HuH-7.5 (cell line): ENCODE data around the gene VAMP8.
"Not testable (repeated sequence)": the region's sequence is repeated elsewhere in the genome, so short reads cannot be mapped to it uniquely, and the experiment has no call there.

Source experiments
- DNase-seq: peaks from one replicate; pipeline ENCODE4 v3.0.0; 2011; ENCODE audit warnings: low spot score

The VAMP8 gene

GRCh38 chr2:85579266-85579935, 2.0 kb downstream of the VAMP8 start:
- no peak for DNase-seq

GRCh38 chr2:85580206-85580605, 2.8 kb downstream of the VAMP8 start:
- DNase-seq, result no peak

- no peak for DNase-seq
Measured at GRCh38 chr2:85582492-85582891, 5.1 kb downstream of the VAMP8 start.

- no peak for DNase-seq
Measured at GRCh38 chr2:85583667-85584353, 6.4 kb downstream of the VAMP8 start.

GRCh38 chr2:85584354-85584856, 7.0 kb downstream of the VAMP8 start, which contains the start of gene VAMP5:
Gene VAMP5, plus strand, starts transcription at chr2:85584431. Its CDS starts 60 bp downstream, at chr2:85584491.
- peak; percentile 76 for DNase-seq

- peak; percentile 89 for DNase-seq
Measured at GRCh38 chr2:85584857-85585780, 7.7 kb downstream of the VAMP8 start.

GRCh38 chr2:85585781-85586105, 8.4 kb downstream of the VAMP8 start:
- DNase-seq, result no peak

- no peak for DNase-seq
Measured at GRCh38 chr2:85588236-85588635, 10.8 kb downstream of the VAMP8 start.

GRCh38 chr2:85588645-85589044, 11.3 kb downstream of the VAMP8 start:
- no peak for DNase-seq

GRCh38 chr2:85589181-85589580, 11.8 kb downstream of the VAMP8 start:
- DNase-seq, result no peak

- no peak for DNase-seq
Measured at GRCh38 chr2:85589982-85590791, 12.8 kb downstream of the VAMP8 start.

GRCh38 chr2:85590950-85591349, 13.6 kb downstream of the VAMP8 start:
- no peak for DNase-seq

- DNase-seq, result no peak
Measured at GRCh38 chr2:85591563-85591962, 14.2 kb downstream of the VAMP8 start.

GRCh38 chr2:85592299-85592698, 14.9 kb downstream of the VAMP8 start:
- not testable (repeated sequence) for DNase-seq

GRCh38 chr2:85593023-85593422, 15.6 kb downstream of the VAMP8 start:
- no peak for DNase-seq

- no peak for DNase-seq
Measured at GRCh38 chr2:85594715-85595300, 17.4 kb downstream of the VAMP8 start.

- DNase-seq, result peak; percentile 96
Measured at GRCh38 chr2:85595301-85596025, 18.1 kb downstream of the VAMP8 start, which contains the start of gene RNF181. Gene RNF181, plus strand, starts transcription at chr2:85595745. Its CDS starts 19 bp downstream, at chr2:85595764.

GRCh38 chr2:85596026-85596333, 18.6 kb downstream of the VAMP8 start:
- DNase-seq, result no peak

GRCh38 chr2:85596486-85597143, 19.2 kb downstream of the VAMP8 start:
- no peak for DNase-seq

- DNase-seq, result no peak
Measured at GRCh38 chr2:85597241-85597640, 19.9 kb downstream of the VAMP8 start.
